ENCODE data around the gene VCX3A.

The VCX3A gene

GRCh38 chrX:6526564-6527136 lies 8.3 kb downstream of the VCX3A start:
- DNase-seq (ENCODE audit: low read depth, low spot score), result no peak
- ChIA-PET CTCF (no interaction called here), POLR2A (no interaction called here)
- TF ChIP-seq CTCF (IDR thresholded peaks at IDR 0.05; ENCODE audit: insufficient read depth, low read length, missing control alignments), result no peak
- no peak overlapping the region for H3K4me3 ChIP-seq (ENCODE audit: low read depth, low read length)

- TF ChIP-seq CTCF (IDR thresholded peaks at IDR 0.05; ENCODE audit: insufficient read depth, low read length, missing control alignments), result no peak
- POLR2A ChIA-PET, result no interaction called here
- no peak for DNase-seq (ENCODE audit: low read depth, low spot score)
- CTCF ChIA-PET, result no interaction called here
- H3K4me3 ChIP-seq (ENCODE audit: low read depth, low read length), result no peak overlapping the region
Observed at GRCh38 chrX:6517376-6517775, 17.5 kb downstream of the VCX3A start.

- no peak for TF ChIP-seq CTCF (IDR thresholded peaks at IDR 0.05; ENCODE audit: insufficient read depth, low read length, missing control alignments)
- ChIA-PET CTCF (no interaction called here), POLR2A (no interaction called here)
- no peak overlapping the region for H3K4me3 ChIP-seq (ENCODE audit: low read depth, low read length)
- no peak for DNase-seq (ENCODE audit: low read depth, low spot score)
Observed at GRCh38 chrX:6506444-6506843, 28.5 kb downstream of the VCX3A start.

GRCh38 chrX:6505960-6506359 lies 29.0 kb downstream of the VCX3A start:
- ChIA-PET POLR2A (no interaction called here), CTCF (no interaction called here)
- no peak overlapping the region for H3K4me3 ChIP-seq (ENCODE audit: low read depth, low read length)
- no peak for TF ChIP-seq CTCF (IDR thresholded peaks at IDR 0.05; ENCODE audit: insufficient read depth, low read length, missing control alignments)
- DNase-seq (ENCODE audit: low read depth, low spot score), result no peak

- H3K4me3 ChIP-seq (ENCODE audit: low read depth, low read length), result no peak overlapping the region
- TF ChIP-seq CTCF (IDR thresholded peaks at IDR 0.05; ENCODE audit: insufficient read depth, low read length, missing control alignments), result no peak
- DNase-seq (ENCODE audit: low read depth, low spot score), result no peak
- CTCF ChIA-PET, result no interaction called here
- POLR2A ChIA-PET, result no interaction called here
Observed at GRCh38 chrX:6500719-6501118, 34.2 kb downstream of the VCX3A start.

- no peak for TF ChIP-seq CTCF (IDR thresholded peaks at IDR 0.05; ENCODE audit: insufficient read depth, low read length, missing control alignments)
- DNase-seq (ENCODE audit: low read depth, low spot score), result no peak
- no peak overlapping the region for H3K4me3 ChIP-seq (ENCODE audit: low read depth, low read length)
- POLR2A ChIA-PET, result no interaction called here
- CTCF ChIA-PET, result no interaction called here
Observed at GRCh38 chrX:6498324-6498723, 36.6 kb downstream of the VCX3A start.

Data from AG04449 (cell line).